SKM-1 (cell line): ENCODE results near the gene FRK.
"Not testable (repeated sequence)": the region's sequence is repeated elsewhere in the genome, so short reads cannot be mapped to it uniquely, and the experiment has no call there.

Experiments
- DNase-seq: peaks from one replicate; lab custom pipeline; 2025; ENCODE audit not compliant: unreplicated experiment; lab: John Stamatoyannopoulos, UW

Gene FRK

GRCh38 chr6:116010386-116010785 is 50.3 kb downstream of the FRK start:
- no peak for DNase-seq

GRCh38 chr6:116008470-116009243 is 52.0 kb downstream of the FRK start:
- DNase-seq, result no peak

GRCh38 chr6:116004841-116005815 is 55.6 kb downstream of the FRK start:
- no peak for DNase-seq

GRCh38 chr6:116003668-116004067 is 57.0 kb downstream of the FRK start:
- DNase-seq, result no peak

DNA sequence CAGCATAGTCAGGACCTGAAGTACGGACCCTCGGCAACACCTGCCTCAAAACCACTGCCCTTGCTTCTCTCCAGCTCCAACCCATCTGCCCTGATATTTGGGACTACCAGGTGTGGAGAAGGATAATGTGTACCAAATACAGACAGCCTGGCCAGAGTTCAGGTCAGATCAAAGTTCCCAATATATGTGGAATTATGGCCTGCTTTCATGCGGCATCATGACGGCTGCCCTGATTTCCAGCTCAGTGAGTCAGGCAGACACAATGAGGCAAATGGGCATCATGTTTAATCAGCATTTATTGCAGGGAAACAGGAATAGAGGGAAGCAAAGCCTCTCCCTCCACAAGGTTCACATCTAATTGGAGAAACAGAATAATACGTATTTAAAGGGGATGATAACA is 57.9 kb downstream of the FRK start:
- DNase-seq, result no peak

DNA sequence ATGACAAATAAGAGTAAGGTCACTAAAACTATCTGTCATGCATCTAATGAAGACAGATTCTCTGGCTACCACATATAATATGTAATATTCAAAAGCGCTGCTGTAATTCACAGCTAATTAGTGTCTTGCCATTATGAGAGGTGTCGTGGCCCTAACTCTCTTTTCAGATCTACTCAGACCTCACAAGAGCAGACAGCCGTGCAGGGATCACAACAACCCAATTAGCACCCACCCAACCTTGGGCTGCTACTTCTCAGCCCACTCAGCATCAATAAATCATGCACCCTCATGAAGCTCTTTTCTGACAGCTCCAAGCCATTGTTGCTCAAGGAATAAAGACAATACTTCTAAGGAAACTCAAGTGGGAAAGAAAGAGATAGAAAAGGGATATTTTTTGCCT is 61.5 kb downstream of the FRK start:
- DNase-seq, result no peak

DNA sequence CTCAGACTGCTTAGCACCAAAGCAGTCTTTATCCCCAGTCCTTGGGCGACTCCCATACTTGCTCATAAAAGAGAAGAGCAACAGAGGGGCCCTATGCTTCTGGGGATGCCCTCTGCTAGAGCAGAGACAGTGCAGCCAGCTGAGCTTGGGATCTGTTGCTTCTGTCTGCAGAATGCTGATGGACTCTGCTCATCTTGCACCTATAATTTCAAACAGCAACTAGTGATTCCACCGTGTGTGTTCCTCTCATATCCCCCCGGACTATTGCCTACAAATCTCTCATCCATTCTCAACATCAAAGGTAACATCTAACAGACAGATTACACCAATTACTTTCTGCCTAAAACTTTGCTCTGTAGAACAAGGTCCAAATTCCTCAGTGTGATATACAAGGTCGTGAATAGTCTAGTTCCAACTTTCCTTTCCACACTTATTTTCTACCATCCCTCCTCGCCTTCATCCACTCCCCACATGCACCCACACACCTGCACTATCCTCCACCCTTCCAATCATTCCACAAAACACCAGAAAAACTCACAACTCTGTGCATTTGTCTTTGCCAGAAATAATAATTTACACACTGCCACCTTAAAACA is 62.6 kb downstream of the FRK start:
- DNase-seq, result no peak

- DNase-seq, result no peak
These were observed 74.7 kb downstream of the FRK start for GRCh38 chr6:115986026-115986425.

- no peak for DNase-seq
These were observed 75.9 kb downstream of the FRK start for GRCh38 chr6:115984809-115985208.

DNA sequence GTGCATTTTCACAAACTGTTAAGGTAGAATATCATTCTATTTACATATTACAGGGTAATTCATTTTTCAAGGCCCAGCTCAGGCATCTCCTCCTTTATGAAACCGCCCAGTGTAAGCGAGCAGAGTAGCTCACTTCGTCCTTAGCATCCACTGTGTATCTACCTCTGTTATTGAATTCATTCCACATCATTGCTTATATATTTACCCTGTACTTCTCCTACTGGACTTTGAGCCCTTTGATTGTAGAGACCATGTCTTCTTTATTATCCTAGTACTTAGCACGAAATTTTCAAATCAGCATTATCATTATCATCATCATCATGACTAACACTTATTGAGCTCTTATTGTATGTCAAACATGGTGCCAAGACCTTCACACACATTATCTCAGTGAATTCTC is 76.7 kb downstream of the FRK start:
- DNase-seq, result no peak

DNA sequence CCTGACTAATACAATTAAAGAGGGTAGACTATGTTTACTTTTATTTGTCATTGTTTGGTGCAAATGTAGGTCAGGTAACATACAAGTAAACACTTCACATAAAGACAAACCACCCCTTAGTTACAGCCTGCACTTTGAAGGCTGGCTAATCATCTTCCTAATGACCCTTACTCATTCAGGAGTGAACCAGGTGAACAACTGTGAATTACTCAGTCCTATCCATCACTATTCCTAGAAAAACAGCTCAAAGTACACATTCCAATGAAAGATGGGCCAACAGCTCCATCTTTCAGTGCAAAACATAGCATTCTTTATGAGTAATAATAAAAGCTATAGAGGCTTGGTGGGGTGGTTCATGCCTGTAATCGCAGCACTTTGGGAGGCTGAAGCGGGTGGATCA is 78.2 kb downstream of the FRK start:
- DNase-seq, result no peak

- DNase-seq, result no peak
These were observed 83.5 kb downstream of the FRK start for GRCh38 chr6:115977220-115977619.

DNA sequence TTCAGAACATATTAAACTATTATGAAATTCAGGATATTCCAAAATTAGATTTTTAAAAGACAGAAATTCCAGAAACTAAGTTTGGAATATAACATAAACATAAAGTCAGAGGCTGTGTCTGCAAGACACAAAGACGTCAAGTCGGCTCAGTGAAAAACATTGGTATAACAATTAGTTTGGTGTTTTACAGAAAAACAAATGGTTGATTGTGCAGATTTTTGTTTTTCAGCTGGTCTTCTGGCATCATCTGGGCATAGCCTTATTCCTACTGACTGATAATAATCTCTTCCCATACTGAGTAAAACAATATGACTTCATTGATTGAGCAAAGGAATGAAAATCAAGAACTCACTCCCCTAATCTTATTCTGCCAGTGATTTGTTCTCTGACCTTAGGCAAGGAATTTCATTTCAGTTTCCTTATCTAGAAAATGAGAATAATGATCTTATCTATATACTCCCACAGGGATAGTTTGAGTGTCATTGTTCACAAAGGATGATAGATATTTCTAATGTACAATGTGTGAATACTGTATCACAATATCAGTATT is 84.3 kb downstream of the FRK start:
- DNase-seq, result no peak

- no peak for DNase-seq
These were observed 88.0 kb downstream of the FRK start for GRCh38 chr6:115972679-115973078.

DNA sequence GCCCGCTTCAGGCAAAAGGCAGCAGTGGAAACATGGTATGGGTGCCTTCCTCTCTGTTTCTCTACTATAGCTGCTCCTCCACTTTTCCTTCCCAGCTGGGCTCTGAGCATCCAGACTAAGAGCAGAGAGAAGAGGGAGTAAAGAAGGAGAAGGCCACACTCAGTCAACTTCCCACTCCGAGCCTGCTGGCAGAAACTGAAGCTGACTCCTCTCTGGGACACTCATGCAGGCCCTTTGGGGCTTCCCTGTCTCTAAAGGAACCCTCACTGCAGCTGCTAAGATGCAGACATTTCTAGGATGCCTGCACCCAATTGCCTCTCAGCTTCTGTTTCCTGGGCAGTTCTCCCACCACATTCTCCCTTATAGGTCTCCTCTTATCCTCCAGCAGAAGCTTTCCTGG is 88.9 kb downstream of the FRK start:
- no peak for DNase-seq

DNA sequence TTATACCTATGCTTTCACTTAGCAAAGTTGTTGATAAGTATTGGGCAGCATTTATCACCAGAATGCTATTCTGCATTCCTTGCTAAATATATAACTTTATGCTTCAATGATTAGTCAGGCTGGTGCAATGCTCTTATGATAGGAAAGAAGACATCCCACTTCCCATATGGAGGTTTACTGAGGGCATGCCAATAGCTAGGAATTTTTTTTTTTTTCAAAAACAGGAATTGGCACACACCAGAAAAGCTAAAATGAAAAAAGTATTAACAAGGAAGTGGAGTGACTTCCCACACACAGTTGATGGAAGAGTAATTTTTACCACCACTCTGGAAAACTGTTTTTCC is 90.8 kb downstream of the FRK start:
- DNase-seq, result no peak

DNA sequence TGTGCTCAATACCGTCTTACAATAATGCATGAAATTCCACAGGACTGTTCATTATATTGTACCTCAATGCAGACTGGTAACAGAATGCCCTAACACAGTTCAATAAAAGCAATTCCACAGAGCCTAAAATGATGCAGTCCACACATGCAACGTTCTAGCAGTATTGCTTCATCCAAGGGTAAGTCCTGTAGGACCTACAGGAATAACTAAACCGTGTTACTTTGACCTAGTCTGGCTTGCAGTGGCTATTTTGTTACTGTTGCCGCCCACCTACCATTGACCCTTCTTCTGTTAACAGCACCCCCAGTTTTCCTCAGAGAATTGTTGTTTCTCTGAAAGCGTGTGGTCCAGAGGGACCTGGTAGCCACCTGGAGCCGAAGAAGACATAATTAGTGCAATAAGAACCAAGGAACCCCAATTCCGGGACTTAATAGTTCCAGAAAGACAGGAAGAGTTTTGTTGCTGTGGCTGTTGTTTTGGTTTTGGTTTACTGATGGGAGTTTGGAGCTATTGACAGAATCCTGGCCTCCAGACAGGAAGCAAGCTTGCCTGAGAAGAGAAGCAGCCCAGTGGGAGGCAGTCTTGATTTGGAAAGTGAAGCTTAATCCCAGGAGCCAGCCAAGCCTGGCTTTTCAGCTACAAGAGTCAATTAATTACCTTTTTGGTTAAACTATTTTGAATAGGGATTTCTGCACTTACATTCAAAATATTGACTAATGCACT is 91.3 kb downstream of the FRK start:
- DNase-seq, result no peak

GRCh38 chr6:115960286-115960685 is 100.4 kb downstream of the FRK start:
- DNase-seq, result not testable (repeated sequence)

- DNase-seq, result no peak
These were observed 101.7 kb downstream of the FRK start for GRCh38 chr6:115958958-115959357.

GRCh38 chr6:115954740-115955139 is 106.0 kb downstream of the FRK start:
- no peak for DNase-seq

DNA sequence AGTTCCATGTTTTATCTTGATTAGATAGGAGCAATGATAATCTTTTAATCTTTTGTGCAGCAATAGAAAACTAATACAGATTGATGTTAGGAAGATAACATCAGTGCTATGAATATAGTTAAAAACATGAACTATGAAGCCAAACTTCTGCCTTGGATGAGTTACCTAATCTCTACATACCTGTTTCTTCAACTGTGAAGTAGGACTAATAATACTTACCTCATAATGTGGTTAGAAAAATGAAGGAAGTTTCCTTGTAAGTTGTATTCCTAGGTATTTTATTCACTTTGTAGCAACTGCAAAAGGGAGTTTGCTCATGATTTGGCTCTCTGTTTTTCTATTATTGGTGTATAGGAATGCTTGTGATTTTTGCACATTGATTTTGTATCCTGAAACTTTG is 111.9 kb downstream of the FRK start:
- no peak for DNase-seq
